Esophagus squamous epithelium (tissue), 4 donors: ENCODE results near the gene UACA.

Experiments
- CTCF ChIP-seq, 6 experiments: fragments of 450-650 bp in 4 of 6; fragments of 200-600 bp in 2 of 6; sonication (generic) in 2 of 6; IDR thresholded peaks; one replicate each; pipeline ENCODE4 v1.5.1; 2016 to 2019; ENCODE audit warnings: antibody characterized with exemption in 6 of 6, mild to moderate bottlenecking in 4 of 6, moderate library complexity in 4 of 6
- POLR2A ChIP-seq, 4 donors: fragments of 450-650 bp; IDR thresholded peaks; one replicate each; pipeline ENCODE4 v1.6.1; 2017; ENCODE audit warnings: antibody characterized with exemption in 4 of 4, mild to moderate bottlenecking in 4 of 4, moderate library complexity in 3 of 4

DNA sequence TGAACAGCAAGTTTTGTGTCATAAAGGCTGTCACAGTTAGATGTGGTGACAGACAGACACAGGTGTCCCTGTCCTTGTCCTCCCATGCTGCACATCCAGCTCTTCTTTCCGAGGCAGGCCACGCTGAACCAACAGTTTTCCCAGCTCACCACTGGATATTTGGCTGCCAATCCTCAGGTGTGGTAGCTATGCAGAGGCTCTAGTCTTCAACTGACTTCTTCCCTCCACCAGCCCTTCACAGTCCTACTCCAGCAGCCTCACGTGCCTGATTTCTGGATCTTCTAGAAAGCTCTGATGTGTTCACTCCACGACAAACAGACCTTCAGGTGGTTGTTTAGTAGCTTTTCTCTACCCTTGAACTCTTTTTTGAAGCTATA lies 145.5 kb downstream of the UACA start:
- no peak for TF ChIP-seq POLR2A (IDR thresholded peaks at IDR 0.05)
- TF ChIP-seq CTCF (IDR thresholded peaks at IDR 0.05): no peak
